Ovary (tissue), 3 donors: Measurements from ENCODE around the gene RNF14.

Experiments used
- EP300 ChIP-seq: sonication (generic); formaldehyde crosslinking; IDR thresholded peaks from one replicate; pipeline ENCODE4 v1.6.1; 2017; ENCODE audit warnings: antibody characterized with exemption
- POLR2A ChIP-seq: fragments of 450-650 bp; IDR thresholded peaks from one replicate; pipeline ENCODE4 v1.6.1; 2017; ENCODE audit warnings: antibody characterized with exemption, mild to moderate bottlenecking, moderate library complexity
- TF ChIP-seq, protein P1 (sequence below), 3 donors: fragments of 450-650 bp in 2 of 3; fragments of 200-600 bp in 1 of 3; IDR thresholded peaks; one replicate each; pipeline versions ENCODE4 v1.5.1 to v1.8.0; 2016 to 2022; ENCODE audit warnings: antibody characterized with exemption in 3 of 3, mild to moderate bottlenecking in 1 of 3
- donor health status: DM: no; HTN: no; CAD: no.

- TF ChIP-seq, protein P1, sequence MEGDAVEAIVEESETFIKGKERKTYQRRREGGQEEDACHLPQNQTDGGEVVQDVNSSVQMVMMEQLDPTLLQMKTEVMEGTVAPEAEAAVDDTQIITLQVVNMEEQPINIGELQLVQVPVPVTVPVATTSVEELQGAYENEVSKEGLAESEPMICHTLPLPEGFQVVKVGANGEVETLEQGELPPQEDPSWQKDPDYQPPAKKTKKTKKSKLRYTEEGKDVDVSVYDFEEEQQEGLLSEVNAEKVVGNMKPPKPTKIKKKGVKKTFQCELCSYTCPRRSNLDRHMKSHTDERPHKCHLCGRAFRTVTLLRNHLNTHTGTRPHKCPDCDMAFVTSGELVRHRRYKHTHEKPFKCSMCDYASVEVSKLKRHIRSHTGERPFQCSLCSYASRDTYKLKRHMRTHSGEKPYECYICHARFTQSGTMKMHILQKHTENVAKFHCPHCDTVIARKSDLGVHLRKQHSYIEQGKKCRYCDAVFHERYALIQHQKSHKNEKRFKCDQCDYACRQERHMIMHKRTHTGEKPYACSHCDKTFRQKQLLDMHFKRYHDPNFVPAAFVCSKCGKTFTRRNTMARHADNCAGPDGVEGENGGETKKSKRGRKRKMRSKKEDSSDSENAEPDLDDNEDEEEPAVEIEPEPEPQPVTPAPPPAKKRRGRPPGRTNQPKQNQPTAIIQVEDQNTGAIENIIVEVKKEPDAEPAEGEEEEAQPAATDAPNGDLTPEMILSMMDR (IDR thresholded peaks at IDR 0.05) = no peak
- TF ChIP-seq POLR2A (no peak), EP300 (no peak)
Measured at GRCh38 chr5:141941307-141941706, 27.6 kb upstream of the RNF14 start.
